ENCODE results near the gene COQ9. TPM values are rescaled to one million over a fixed set of nuclear protein-coding genes. Genes with fewer than 3 reads are reported as not detected.

The COQ9 gene
- total RNA-seq, 1 donor from 2014 or later, result 37.6 TPM

GRCh38 chr16:57446531-57447185, 621 bp upstream of the COQ9 start:
- H3K4me1 ChIP-seq, result peaks cover 35% of the 10 kb centered on the region
- intact Hi-C loops (cut with DNase I), result no loop called here
- no peaks in the 10 kb centered on the region for H3K27me3 ChIP-seq
- peaks cover 0 to under 1% of the 10 kb centered on the region in 2 donors for H3K36me3 ChIP-seq
- peak overlapping the region; percentile 68 to 83 for H3K4me3 ChIP-seq
- DNase-seq (ENCODE audit: extremely low spot score in 2 of 2), result no peak
- TF ChIP-seq CTCF (IDR thresholded peaks at IDR 0.05) (no peak), POLR2AphosphoS5 (IDR thresholded peaks at IDR 0.05; ENCODE audit: insufficient read depth in 1 of 2, low read depth in 1 of 2) (no peak), POLR2A (IDR thresholded peaks at IDR 0.05) (no peak)
- no peaks in the 10 kb centered on the region for H3K9me3 ChIP-seq
- H3K27ac ChIP-seq, result peak overlapping the region; percentile 85

- H3K27ac ChIP-seq, result no peak overlapping the region
- no peak for TF ChIP-seq POLR2A (IDR thresholded peaks at IDR 0.05)
- TF ChIP-seq CTCF (IDR thresholded peaks at IDR 0.05), result no peak
- TF ChIP-seq POLR2AphosphoS5 (IDR thresholded peaks at IDR 0.05; ENCODE audit: insufficient read depth in 1 of 2, low read depth in 1 of 2), result no peak
- no peaks in the 10 kb centered on the region for H3K27me3 ChIP-seq
- peaks cover 13% of the 10 kb centered on the region for H3K4me1 ChIP-seq
- intact Hi-C loops (cut with DNase I), result no loop called here
- H3K4me3 ChIP-seq, result no peak overlapping the region
- peaks cover 0 to 45% of the 10 kb centered on the region in 2 donors for H3K36me3 ChIP-seq
- DNase-seq (ENCODE audit: extremely low spot score in 2 of 2), result no peak
- no peaks in the 10 kb centered on the region for H3K9me3 ChIP-seq
These were observed 4.7 kb downstream of the COQ9 start for GRCh38 chr16:57452021-57452420.

- Histone ChIP-seq H3K27ac (peak within 1 kb of the TSS; percentile 94), H3K27me3 (no peaks in the 10 kb centered on the region), H3K4me3 (peak within 1 kb of the TSS; percentile 93 to 99), H3K36me3 (peaks cover 0 to 56% of the 10 kb centered on the region in 2 donors), H3K4me1 (peaks cover 24% of the 10 kb centered on the region), H3K9me3 (no peaks in the 10 kb centered on the region)
- DNase-seq (ENCODE audit: extremely low spot score in 2 of 2), result no peak
- intact Hi-C loops (cut with DNase I), result loop anchor here (5.0 kb wide), 1 partner anchor 55 kb away; no protein-coding TSS in a partner anchor
- TF ChIP-seq CTCF (IDR thresholded peaks at IDR 0.05), result peak; percentile 92 to 98 (median 96)
- TF ChIP-seq POLR2AphosphoS5 (IDR thresholded peaks at IDR 0.05; ENCODE audit: insufficient read depth in 1 of 2, low read depth in 1 of 2), result peak; percentile 86 to 92
- peak in 1 of 2 donors; percentile 78 for TF ChIP-seq POLR2A (IDR thresholded peaks at IDR 0.05)
These were observed 15.1 kb downstream of the COQ9 start, which contains the start of gene POLR2C for GRCh38 chr16:57462209-57462977. Gene POLR2C (plus strand): TSS chr16:57462679. CDS start chr16:57462725, 46 bp downstream.

- peaks cover 0 to 52% of the 10 kb centered on the region in 2 donors for H3K36me3 ChIP-seq
- TF ChIP-seq POLR2A (IDR thresholded peaks at IDR 0.05) (no peak), POLR2AphosphoS5 (IDR thresholded peaks at IDR 0.05; ENCODE audit: insufficient read depth in 1 of 2, low read depth in 1 of 2) (no peak), CTCF (IDR thresholded peaks at IDR 0.05) (no peak)
- no peaks in the 10 kb centered on the region for H3K9me3 ChIP-seq
- DNase-seq (ENCODE audit: extremely low spot score in 2 of 2), result no peak
- no peaks in the 10 kb centered on the region for H3K27me3 ChIP-seq
- peak overlapping the region; percentile 93 to 99 for H3K4me3 ChIP-seq
- H3K4me1 ChIP-seq, result peaks cover 24% of the 10 kb centered on the region
- peak overlapping the region; percentile 94 for H3K27ac ChIP-seq
- intact Hi-C loops (cut with DNase I), result loop anchor here (5.0 kb wide), 1 partner anchor 54 kb away; no protein-coding TSS in a partner anchor
These were observed 15.7 kb downstream of the COQ9 start for GRCh38 chr16:57462978-57463362.

Measured in vagina (tissue), 2 donors.